Gastroesophageal sphincter (tissue), 2 donors: ENCODE data around the gene BANF2.

Experiments
- EP300 ChIP-seq: sonication (generic); formaldehyde crosslinking; IDR thresholded peaks from one replicate; pipeline ENCODE4 v1.6.1; 2017; ENCODE audit warnings: antibody characterized with exemption, mild to moderate bottlenecking
- POLR2AphosphoS5 ChIP-seq: sonication (generic); formaldehyde crosslinking; IDR thresholded peaks from one replicate; pipeline ENCODE4 v1.6.1; 2017; ENCODE audit warnings: antibody characterized with exemption

DNA sequence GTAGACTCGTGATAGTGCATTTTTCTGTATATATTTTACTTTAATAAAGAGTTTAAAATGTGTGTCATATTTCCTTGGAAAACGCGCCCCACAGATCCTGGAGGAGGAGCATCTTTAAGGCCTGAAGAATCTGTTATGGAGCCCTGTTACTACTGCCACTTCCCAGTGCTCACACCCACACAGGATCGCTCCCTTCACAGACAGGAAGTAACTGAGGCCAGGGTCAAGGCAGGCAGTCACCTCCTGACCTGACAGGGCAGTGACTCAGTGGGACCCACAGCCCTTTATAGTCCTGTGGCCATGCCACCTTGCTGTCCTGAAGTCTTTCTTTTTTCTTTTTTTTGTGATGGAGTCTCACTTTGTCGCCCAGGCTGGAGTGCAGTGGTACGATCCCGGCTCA, 26.7 kb upstream of the BANF2 start:
- TF ChIP-seq EP300 (no peak), POLR2AphosphoS5 (no peak)
